Mesendoderm (in vitro differentiated cells): ENCODE measurements around the gene LGMN.

Experiments used
- DNase-seq: peaks from one replicate; pipeline ENCODE4 v3.0.0; 2013
- H2AK5ac ChIP-seq: 2 replicates; pipeline ENCODE4 v1.6.1; 2013; ENCODE audit warnings: low read length, inconsistent platforms
- H2BK120ac ChIP-seq: 2 replicates; pipeline ENCODE4 v1.6.1; 2013; ENCODE audit warnings: low read depth, mild to moderate bottlenecking, low read length, moderate library complexity, mixed read lengths
- H2BK15ac ChIP-seq: replicated peaks from 2 replicates; pipeline ENCODE4 v1.6.1; 2013; ENCODE audit warnings: low read depth, mild to moderate bottlenecking, moderate library complexity
- H2BK5ac ChIP-seq: 2 replicates; pipeline ENCODE4 v1.6.1; 2013; ENCODE audit warnings: low read length, inconsistent platforms
- H3K18ac ChIP-seq: 2 replicates; pipeline ENCODE4 v1.6.1; 2013; ENCODE audit warnings: mild to moderate bottlenecking, low read length, mixed read lengths
- H3K23ac ChIP-seq: one replicate; pipeline ENCODE4 v1.6.1; 2013; ENCODE audit warnings: low read length
- H3K27ac ChIP-seq: 2 replicates; pipeline ENCODE4 v1.5.1; 2013; ENCODE audit warnings: low read depth, mild to moderate bottlenecking, inconsistent platforms, low read length, moderate library complexity
- H3K27me3 ChIP-seq: 2 replicates; pipeline ENCODE4 v1.6.1; 2013; ENCODE audit warnings: low read length, control low read depth, mild to moderate bottlenecking, inconsistent platforms; ENCODE audit not compliant: insufficient read depth, poor library complexity
- H3K36me3 ChIP-seq: 2 replicates; pipeline ENCODE4 v1.6.1; 2013; ENCODE audit warnings: low read length, inconsistent platforms; ENCODE audit not compliant: control insufficient read depth, insufficient read depth
- H3K4ac ChIP-seq: one replicate; pipeline ENCODE4 v1.6.1; 2013; ENCODE audit warnings: low read depth, mild to moderate bottlenecking, low read length, moderate library complexity
- H3K4me1 ChIP-seq: 2 replicates; pipeline ENCODE4 v1.6.1; 2013; ENCODE audit warnings: low read depth, low read length, inconsistent platforms; ENCODE audit not compliant: control insufficient read depth
- H3K4me2 ChIP-seq: 2 replicates; pipeline ENCODE4 v1.6.1; 2013; ENCODE audit warnings: low read length
- H3K4me3 ChIP-seq: 2 replicates; pipeline ENCODE4 v1.5.1; 2013; ENCODE audit warnings: mild to moderate bottlenecking, low read length
- H3K56ac ChIP-seq: one replicate; pipeline ENCODE4 v1.6.1; 2013; ENCODE audit warnings: low read length
- H3K79me1 ChIP-seq: 2 replicates; pipeline ENCODE4 v1.6.1; 2013; ENCODE audit warnings: low read length, inconsistent platforms
- H3K79me2 ChIP-seq: 2 replicates; pipeline ENCODE4 v1.6.1; 2013; ENCODE audit warnings: mild to moderate bottlenecking, low read length; ENCODE audit not compliant: control insufficient read depth, insufficient read depth
- H3K9ac ChIP-seq: 2 replicates; pipeline ENCODE4 v1.6.1; 2013; ENCODE audit warnings: low read length, inconsistent platforms
- H4K5ac ChIP-seq: one replicate; pipeline ENCODE4 v1.6.1; 2013; ENCODE audit warnings: low read length
- H4K8ac ChIP-seq: one replicate; pipeline ENCODE4 v1.6.1; 2013; ENCODE audit warnings: low read depth, mild to moderate bottlenecking, control low read depth, low read length, moderate library complexity
- WGBS: extraction: QIAGEN DNeasy Blood & Tissue Kit; methylation state at CpG from one replicate; pipeline ENCODE4 v1.1.7; 2013; ENCODE audit warnings: low lambda C conversion rate, missing lambda C conversion rate; ENCODE audit not compliant: insufficient coverage; ENCODE audit errors: extremely low coverage; 5-methylcytosine and 5-hydroxymethylcytosine counted together

Gene LGMN

DNA sequence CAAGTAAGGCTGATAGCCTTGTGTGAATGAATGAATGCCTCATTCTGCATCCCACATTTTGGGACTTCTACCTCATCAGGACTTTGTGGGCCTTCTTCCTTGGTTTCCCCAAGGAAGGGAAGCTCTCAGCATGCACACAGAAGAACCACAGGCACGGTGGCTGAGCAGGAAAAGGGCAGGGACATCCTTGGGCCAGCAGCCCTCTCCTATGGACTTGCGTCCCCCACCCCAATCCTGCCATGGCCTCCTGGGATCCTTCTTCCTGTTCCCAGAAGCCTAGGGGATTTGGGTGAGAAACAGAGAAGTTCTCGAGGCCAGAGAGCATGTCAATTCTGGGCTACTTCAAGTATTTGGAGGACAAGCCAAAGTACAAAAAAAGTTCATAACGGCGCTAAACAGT lies 69.7 kb downstream of the LGMN start:
- no peak for DNase-seq
- H3K4me3 ChIP-seq, result no peak overlapping the region
- no peaks in the 10 kb centered on the region for H3K79me2 ChIP-seq
- no peak overlapping the region for H2BK120ac ChIP-seq
- H3K4ac ChIP-seq, result no peak overlapping the region
- no peak overlapping the region for H2BK5ac ChIP-seq
- no peaks in the 10 kb centered on the region for H3K4me1 ChIP-seq
- no peak overlapping the region for H3K27ac ChIP-seq
- H4K8ac ChIP-seq, result no peak overlapping the region
- H3K23ac ChIP-seq, result no peak overlapping the region
- H4K5ac ChIP-seq, result no peak overlapping the region
- no peak overlapping the region for H2BK15ac ChIP-seq
- H3K9ac ChIP-seq, result no peak overlapping the region
- no peaks in the 10 kb centered on the region for H3K36me3 ChIP-seq
- no peak overlapping the region for H3K4me2 ChIP-seq
- H3K18ac ChIP-seq, result no peak overlapping the region
- no peaks in the 10 kb centered on the region for H3K27me3 ChIP-seq
- H3K79me1 ChIP-seq, result no peaks in the 10 kb centered on the region
- H3K56ac ChIP-seq, result no peak overlapping the region
- no CpG with 5 or more reads among the region's 5 CpGs for WGBS
- H2AK5ac ChIP-seq, result no peak overlapping the region

DNA sequence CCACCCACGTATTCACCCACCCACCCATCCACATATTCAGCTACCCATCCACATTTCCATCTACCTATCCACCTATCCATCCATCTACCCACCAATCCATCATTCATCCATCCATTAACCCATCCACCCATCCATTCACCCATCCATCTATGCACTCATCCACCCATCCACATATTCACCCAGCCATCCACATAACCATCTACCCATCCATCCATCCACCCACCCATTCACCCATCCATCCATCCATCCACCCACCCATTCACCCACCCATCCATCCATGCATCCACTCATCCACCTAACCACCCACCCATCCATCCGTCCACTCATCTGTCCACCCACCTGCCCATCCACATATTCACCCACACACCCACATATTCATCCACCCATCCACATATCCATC lies 70.5 kb downstream of the LGMN start:
- H3K27ac ChIP-seq, result no peak overlapping the region
- no peak overlapping the region for H2AK5ac ChIP-seq

DNA sequence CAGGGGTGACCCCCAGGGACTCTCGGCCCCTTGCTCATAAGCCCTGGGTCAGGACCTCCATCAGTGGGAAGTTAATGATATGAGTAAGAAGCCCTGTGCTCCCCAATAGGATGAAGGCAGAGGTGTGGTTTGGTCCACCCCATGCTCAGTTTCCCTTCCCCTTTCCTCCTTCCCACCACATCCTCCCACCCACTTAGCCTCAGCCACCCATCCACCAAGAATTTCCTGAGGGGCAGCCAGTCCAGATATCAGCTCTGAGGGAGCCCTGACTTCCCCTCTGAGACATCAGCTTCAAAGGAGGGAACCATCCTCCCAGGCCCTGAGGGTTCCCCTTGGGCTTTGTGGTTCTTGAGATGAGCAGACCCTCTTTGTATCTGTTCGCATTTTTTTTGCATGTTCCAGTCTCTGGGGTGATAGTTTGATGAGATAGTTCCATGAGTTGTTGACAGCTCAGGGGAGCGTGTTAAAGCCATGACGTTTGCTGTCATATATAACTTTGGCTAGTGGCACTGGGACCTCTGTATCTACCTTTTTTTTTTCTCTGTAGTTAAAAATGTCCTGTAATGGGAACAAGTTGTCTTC lies 71.2 kb downstream of the LGMN start:
- Histone ChIP-seq H3K4me2 (no peak overlapping the region), H3K79me2 (no peaks in the 10 kb centered on the region), H3K56ac (no peak overlapping the region), H3K27me3 (no peaks in the 10 kb centered on the region), H3K9ac (no peak overlapping the region), H2AK5ac (no peak overlapping the region), H4K8ac (no peak overlapping the region), H2BK120ac (no peak overlapping the region), H3K79me1 (no peaks in the 10 kb centered on the region), H3K18ac (no peak overlapping the region), H3K4me3 (no peak overlapping the region), H2BK5ac (no peak overlapping the region), H3K23ac (no peak overlapping the region), H3K4ac (no peak overlapping the region), H3K27ac (no peak overlapping the region), H2BK15ac (no peak overlapping the region), H4K5ac (no peak overlapping the region), H3K36me3 (no peaks in the 10 kb centered on the region), H3K4me1 (no peaks in the 10 kb centered on the region)
- DNase-seq, result no peak
- WGBS, result no CpG with 5 or more reads among the region's 4 CpGs

More for the DNA sequence above, 70.5 kb downstream of the LGMN start:
- Histone ChIP-seq H2BK120ac (no peak overlapping the region), H3K23ac (no peak overlapping the region), H3K4me2 (no peak overlapping the region), H2BK15ac (no peak overlapping the region), H3K9ac (no peak overlapping the region), H3K18ac (no peak overlapping the region), H3K4me1 (no peaks in the 10 kb centered on the region), H3K4me3 (no peak overlapping the region), H4K5ac (no peak overlapping the region), H3K79me1 (no peaks in the 10 kb centered on the region), H3K79me2 (no peaks in the 10 kb centered on the region), H2BK5ac (no peak overlapping the region), H3K36me3 (no peaks in the 10 kb centered on the region), H4K8ac (no peak overlapping the region), H3K56ac (no peak overlapping the region), H3K4ac (no peak overlapping the region), H3K27me3 (no peaks in the 10 kb centered on the region)
- DNase-seq, result no peak
- WGBS, result no CpG with 5 or more reads among the region's 2 CpGs

DNA sequence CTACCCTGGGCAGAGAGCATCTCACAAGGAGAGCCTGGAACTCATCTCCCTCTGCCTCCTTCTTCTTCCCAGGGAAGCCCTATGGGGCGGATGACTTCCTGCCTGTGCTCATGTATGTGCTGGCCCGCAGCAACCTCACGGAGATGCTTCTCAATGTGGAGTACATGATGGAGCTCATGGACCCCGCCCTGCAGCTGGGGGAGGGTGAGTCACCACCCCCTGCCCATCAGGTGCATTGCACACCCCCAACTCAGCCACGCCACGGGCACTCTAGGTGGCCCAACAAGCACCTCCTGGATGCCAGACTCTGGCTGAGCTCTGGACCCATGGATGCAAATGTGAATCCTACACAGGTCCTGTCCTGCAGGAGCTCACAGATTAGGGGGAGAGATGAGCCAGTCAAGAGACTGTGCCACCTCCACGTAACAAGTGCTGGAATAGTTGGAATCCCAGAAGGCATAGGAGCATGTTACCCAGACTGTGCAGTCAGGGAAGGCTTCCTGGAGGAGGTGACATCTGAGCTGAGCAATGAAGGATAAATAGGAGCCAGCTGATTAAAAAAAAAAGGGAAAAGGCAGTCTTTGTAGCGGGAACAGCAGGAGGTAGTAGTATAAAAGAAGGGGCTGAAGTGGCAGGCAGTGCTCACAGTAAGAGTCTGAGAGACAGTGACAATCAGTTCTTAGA lies 71.9 kb downstream of the LGMN start:
- H2BK5ac ChIP-seq, result no peak overlapping the region
- H3K18ac ChIP-seq, result no peak overlapping the region
- no peak overlapping the region for H2BK120ac ChIP-seq
- no peak overlapping the region for H3K4me3 ChIP-seq
- H3K27me3 ChIP-seq, result no peaks in the 10 kb centered on the region
- H3K23ac ChIP-seq, result no peak overlapping the region
- no peak overlapping the region for H3K4ac ChIP-seq
- no peak overlapping the region for H3K9ac ChIP-seq
- H3K79me2 ChIP-seq, result no peaks in the 10 kb centered on the region
- no peak overlapping the region for H3K27ac ChIP-seq
- no CpG with 5 or more reads among the region's 8 CpGs for WGBS
- H3K4me2 ChIP-seq, result no peak overlapping the region
- no peaks in the 10 kb centered on the region for H3K4me1 ChIP-seq
- H2BK15ac ChIP-seq, result no peak overlapping the region
- H3K79me1 ChIP-seq, result no peaks in the 10 kb centered on the region
- H4K8ac ChIP-seq, result no peak overlapping the region
- no peaks in the 10 kb centered on the region for H3K36me3 ChIP-seq
- no peak overlapping the region for H2AK5ac ChIP-seq
- H3K56ac ChIP-seq, result no peak overlapping the region
- H4K5ac ChIP-seq, result no peak overlapping the region
- DNase-seq, result no peak

DNA sequence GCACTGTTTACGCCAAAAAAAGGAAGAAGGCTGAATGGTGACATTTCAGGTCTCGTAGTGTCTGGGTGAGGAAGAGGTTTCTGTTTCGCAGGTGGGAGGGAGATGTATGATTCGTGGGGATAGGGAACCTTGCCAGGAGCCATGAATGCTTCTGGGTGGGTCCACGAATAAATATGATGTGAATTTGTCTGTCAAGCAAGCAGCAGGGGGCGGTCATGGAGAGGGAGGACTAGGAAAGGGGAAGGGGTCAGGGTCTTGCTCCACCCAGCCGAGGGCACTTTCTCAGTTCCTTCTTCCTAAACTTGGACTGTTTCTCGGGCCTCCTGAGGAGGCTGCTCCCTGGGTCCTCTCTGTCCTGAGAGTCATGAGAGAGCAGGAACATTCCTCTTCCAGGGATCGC lies 72.5 kb downstream of the LGMN start:
- no peaks in the 10 kb centered on the region for H3K27me3 ChIP-seq
- no peaks in the 10 kb centered on the region for H3K36me3 ChIP-seq
- H3K79me1 ChIP-seq, result no peaks in the 10 kb centered on the region
- H2BK120ac ChIP-seq, result no peak overlapping the region
- H3K4me3 ChIP-seq, result no peak overlapping the region
- no peaks in the 10 kb centered on the region for H3K79me2 ChIP-seq
- no peak overlapping the region for H3K4ac ChIP-seq
- no peak overlapping the region for H4K5ac ChIP-seq
- H2BK5ac ChIP-seq, result no peak overlapping the region
- H3K56ac ChIP-seq, result no peak overlapping the region
- H3K4me1 ChIP-seq, result no peaks in the 10 kb centered on the region
- H3K23ac ChIP-seq, result no peak overlapping the region
- no peak overlapping the region for H2AK5ac ChIP-seq
- no peak overlapping the region for H2BK15ac ChIP-seq
- no peak overlapping the region for H3K27ac ChIP-seq
- WGBS, result no CpG with 5 or more reads among the region's 9 CpGs
- no peak overlapping the region for H3K18ac ChIP-seq
- no peak overlapping the region for H3K9ac ChIP-seq
- no peak for DNase-seq
- no peak overlapping the region for H3K4me2 ChIP-seq
- H4K8ac ChIP-seq, result no peak overlapping the region

DNA sequence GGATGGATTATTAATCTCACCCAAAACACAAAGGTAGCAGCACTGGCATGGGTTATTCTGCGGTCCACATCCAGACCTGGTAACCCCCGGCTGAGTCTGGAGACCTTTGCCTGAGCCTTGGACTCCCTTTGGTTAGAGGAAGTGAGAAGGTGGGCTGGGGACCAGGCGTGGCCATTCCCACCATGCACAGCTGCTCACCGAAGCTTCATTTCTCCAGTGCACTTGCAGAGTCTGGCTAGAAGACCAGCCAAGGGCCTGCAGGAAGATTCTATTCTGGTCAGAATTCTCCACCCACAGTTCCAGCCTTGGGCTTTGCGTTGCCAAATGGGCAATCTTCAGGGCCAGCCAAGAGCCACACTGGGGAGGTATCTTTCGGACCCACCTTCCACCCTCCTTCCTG lies 73.0 kb downstream of the LGMN start:
- H3K79me1 ChIP-seq, result no peaks in the 10 kb centered on the region
- H2BK15ac ChIP-seq, result no peak overlapping the region
- DNase-seq, result no peak
- no peak overlapping the region for H3K4ac ChIP-seq
- no peak overlapping the region for H3K56ac ChIP-seq
- no peak overlapping the region for H4K5ac ChIP-seq
- no peak overlapping the region for H2BK120ac ChIP-seq
- no peak overlapping the region for H2AK5ac ChIP-seq
- WGBS, result no CpG with 5 or more reads among the region's 6 CpGs
- no peaks in the 10 kb centered on the region for H3K27me3 ChIP-seq
- H2BK5ac ChIP-seq, result no peak overlapping the region
- H3K18ac ChIP-seq, result no peak overlapping the region
- no peak overlapping the region for H3K4me3 ChIP-seq
- no peak overlapping the region for H3K23ac ChIP-seq
- H3K79me2 ChIP-seq, result no peaks in the 10 kb centered on the region
- H3K4me1 ChIP-seq, result no peaks in the 10 kb centered on the region
- H3K4me2 ChIP-seq, result no peak overlapping the region
- H3K36me3 ChIP-seq, result no peaks in the 10 kb centered on the region
- no peak overlapping the region for H3K9ac ChIP-seq
- no peak overlapping the region for H3K27ac ChIP-seq
- no peak overlapping the region for H4K8ac ChIP-seq
